Kidney (tissue), 14 donors: ENCODE results near the gene RAB11FIP3. TPM values are rescaled to one million over a fixed set of nuclear protein-coding genes. Genes with fewer than 3 reads are reported as not detected.

Experiments
- DNase-seq, 5 donors: peaks; one replicate each; pipeline ENCODE4 v3.0.0-alpha.2; 2013 to 2020
- FAIRE-seq: peaks from 2 replicates; lab custom pipeline; 2012; peaks lifted over from hg19 to GRCh38; lab: Jason Lieb, UNC
- H3K27ac ChIP-seq, 2 donors: one replicate each; pipeline ENCODE4 v1.7.0; 2013; ENCODE audit warnings: low read depth in 2 of 2, low read length in 2 of 2, inconsistent platforms in 1 of 2
- H3K27me3 ChIP-seq: one replicate; pipeline ENCODE4 v1.7.1; 2013; ENCODE audit warnings: low read length, inconsistent platforms; ENCODE audit not compliant: control insufficient read depth, insufficient read depth
- H3K36me3 ChIP-seq, 3 donors: one replicate each; pipeline versions ENCODE4 v1.7.0 to v1.7.1; 2013; ENCODE audit warnings: low read length in 3 of 3, control low read depth in 1 of 3, inconsistent platforms in 1 of 3; ENCODE audit not compliant: insufficient read depth in 3 of 3, control insufficient read depth in 2 of 3
- H3K4me1 ChIP-seq, 3 donors: one replicate each; pipeline versions ENCODE4 v1.7.0 to v1.7.1; 2013; ENCODE audit warnings: low read length in 3 of 3, inconsistent platforms in 1 of 3, low read depth in 1 of 3; ENCODE audit not compliant: control insufficient read depth in 2 of 3, insufficient read depth in 2 of 3
- H3K4me3 ChIP-seq, 3 donors: one replicate each; pipeline versions ENCODE4 v1.7.0 to v1.8.1; 2013; ENCODE audit warnings: low read length in 3 of 3, control low read depth in 1 of 3, inconsistent platforms in 1 of 3
- H3K9ac ChIP-seq, 3 donors: one replicate each; pipeline versions ENCODE4 v1.7.0 to v1.7.1; 2013; ENCODE audit warnings: low read length in 3 of 3, control low read depth in 1 of 3, inconsistent platforms in 1 of 3
- H3K9me3 ChIP-seq, 3 donors: one replicate each; pipeline versions ENCODE4 v1.7.0 to v1.7.1; 2013; ENCODE audit warnings: low read length in 3 of 3, control low read depth in 1 of 3, inconsistent platforms in 1 of 3; ENCODE audit not compliant: control insufficient read depth in 2 of 3, insufficient read depth in 1 of 3
- intact Hi-C: fragments of 100-400 bp; cut with DNase I; formaldehyde crosslinking; loops from one replicate; pipeline ENCODE4 v1.11.1; 2022
- polyA plus RNA-seq: library from polyadenylated mRNA; stranded (reverse); fragments of 350-450 nt; fragmentation: Illumina TruSeq; extraction: RNeasy Lipid Tissue Mini Kit (QIAGEN cat#74804); gene quantifications from one replicate; pipeline ENCODE4 v1.2.3, GENCODE V29; 2014; ENCODE audit warnings: low read depth, low replicate concordance; ENCODE audit not compliant: insufficient read depth
- total RNA-seq: library from RNA; stranded (reverse); fragmentation: NEBNext Ultra II Directional; extraction: Animal tissue kit (Norgen Biotek cat#: 25700); gene quantifications from one replicate; pipeline ENCODE4 v1.2.1, GENCODE V29; 2021
- TF ChIP-seq, protein P1 (sequence below): IDR thresholded peaks from 3 replicates; pipeline ENCODE4 v1.5.1; 2012; ENCODE audit warnings: mild to moderate bottlenecking, moderate library complexity, borderline replicate concordance; ENCODE audit not compliant: insufficient read depth; ENCODE audit errors: extremely low read depth
- donor health status: control.
- donor health status: control.
- donor health status: control.
- donor health status: control.
- donor health status: control.
- donor health status: DM: yes; HTN: yes; CAD: no.
- donor health status: Normal renal cell carcinoma (clear cell type).

The RAB11FIP3 gene
- total and polyA plus RNA-seq, 2 donors from 2014 or later, result 84.9 to 162 TPM

DNA sequence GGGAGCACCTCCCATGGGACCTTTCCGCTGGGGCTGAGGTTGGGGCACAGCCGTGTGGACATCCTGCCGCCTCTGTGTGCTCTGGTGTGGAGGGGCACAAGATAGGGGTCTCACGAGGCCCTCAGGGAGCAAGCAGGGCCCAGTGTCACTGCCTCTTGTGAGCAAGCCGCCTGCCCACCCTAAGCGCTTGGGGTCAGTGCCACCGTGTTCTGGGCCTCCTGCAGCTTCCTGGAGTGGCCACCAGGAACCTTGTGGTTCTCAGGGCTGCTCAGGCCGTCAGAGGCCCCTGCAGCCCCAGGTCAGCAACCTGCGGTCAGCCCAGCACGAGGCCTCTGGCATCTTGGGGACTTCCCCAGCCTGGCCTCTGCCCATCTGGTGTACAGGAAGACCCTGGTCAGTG, 88.5 kb downstream of the RAB11FIP3 start:
- FAIRE-seq (no peak), DNase-seq (no peak)
- TF ChIP-seq, protein P1, sequence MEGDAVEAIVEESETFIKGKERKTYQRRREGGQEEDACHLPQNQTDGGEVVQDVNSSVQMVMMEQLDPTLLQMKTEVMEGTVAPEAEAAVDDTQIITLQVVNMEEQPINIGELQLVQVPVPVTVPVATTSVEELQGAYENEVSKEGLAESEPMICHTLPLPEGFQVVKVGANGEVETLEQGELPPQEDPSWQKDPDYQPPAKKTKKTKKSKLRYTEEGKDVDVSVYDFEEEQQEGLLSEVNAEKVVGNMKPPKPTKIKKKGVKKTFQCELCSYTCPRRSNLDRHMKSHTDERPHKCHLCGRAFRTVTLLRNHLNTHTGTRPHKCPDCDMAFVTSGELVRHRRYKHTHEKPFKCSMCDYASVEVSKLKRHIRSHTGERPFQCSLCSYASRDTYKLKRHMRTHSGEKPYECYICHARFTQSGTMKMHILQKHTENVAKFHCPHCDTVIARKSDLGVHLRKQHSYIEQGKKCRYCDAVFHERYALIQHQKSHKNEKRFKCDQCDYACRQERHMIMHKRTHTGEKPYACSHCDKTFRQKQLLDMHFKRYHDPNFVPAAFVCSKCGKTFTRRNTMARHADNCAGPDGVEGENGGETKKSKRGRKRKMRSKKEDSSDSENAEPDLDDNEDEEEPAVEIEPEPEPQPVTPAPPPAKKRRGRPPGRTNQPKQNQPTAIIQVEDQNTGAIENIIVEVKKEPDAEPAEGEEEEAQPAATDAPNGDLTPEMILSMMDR, result no peak
- Histone ChIP-seq H3K4me3 (no peak overlapping the region), H3K27ac (no peak overlapping the region), H3K27me3 (no peaks in the 10 kb centered on the region), H3K4me1 (no peaks in the 10 kb centered on the region), H3K9ac (no peak overlapping the region), H3K9me3 (no peaks in the 10 kb centered on the region), H3K36me3 (peaks cover 2 to 27% (median 14%) of the 10 kb centered on the region in 3 donors)
- intact Hi-C loops, result no loop called here

DNA sequence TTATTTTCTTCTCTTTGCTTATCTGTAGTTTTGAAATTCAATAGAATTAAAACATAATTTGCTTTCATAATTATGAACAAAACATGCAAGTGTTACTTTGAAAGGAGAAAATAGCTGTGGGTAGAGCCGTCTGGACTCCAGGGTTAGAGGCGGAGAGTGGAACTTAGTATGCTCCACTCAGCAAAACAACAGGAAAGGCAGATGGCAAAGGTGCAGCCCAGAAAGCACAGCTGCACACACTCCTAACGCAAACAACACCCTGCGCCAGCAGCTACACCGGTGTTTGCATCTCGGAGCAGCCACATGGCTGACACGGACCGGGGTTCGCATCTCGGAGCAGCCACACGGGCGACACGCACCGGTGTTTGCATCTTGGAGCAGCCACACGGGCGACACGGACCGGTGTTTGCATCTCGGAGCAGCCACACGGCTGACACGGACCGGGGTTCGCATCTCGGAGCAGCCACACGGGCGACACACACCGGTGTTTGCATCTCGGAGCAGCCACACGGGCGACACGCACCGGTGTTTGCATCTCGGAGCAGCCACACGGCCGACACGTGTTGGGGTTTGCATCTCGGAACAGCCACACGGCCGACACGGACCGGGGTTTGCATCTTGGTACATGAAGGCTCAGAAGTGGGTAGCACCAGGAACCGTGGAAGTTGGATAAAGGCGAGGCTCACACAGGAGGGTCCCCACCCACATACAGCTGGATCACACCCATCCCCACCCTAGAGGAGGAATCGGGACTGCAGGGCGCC, 89.9 kb downstream of the RAB11FIP3 start:
- intact Hi-C loops, result no loop called here
- Histone ChIP-seq H3K4me3 (no peak overlapping the region), H3K27me3 (no peaks in the 10 kb centered on the region), H3K36me3 (peaks cover 2 to 39% (median 23%) of the 10 kb centered on the region in 3 donors), H3K4me1 (no peaks in the 10 kb centered on the region), H3K9me3 (no peaks in the 10 kb centered on the region), H3K27ac (no peak overlapping the region), H3K9ac (no peak overlapping the region)
- TF ChIP-seq, protein P1, result no peak
- FAIRE-seq, result no peak
- no peak for DNase-seq

DNA sequence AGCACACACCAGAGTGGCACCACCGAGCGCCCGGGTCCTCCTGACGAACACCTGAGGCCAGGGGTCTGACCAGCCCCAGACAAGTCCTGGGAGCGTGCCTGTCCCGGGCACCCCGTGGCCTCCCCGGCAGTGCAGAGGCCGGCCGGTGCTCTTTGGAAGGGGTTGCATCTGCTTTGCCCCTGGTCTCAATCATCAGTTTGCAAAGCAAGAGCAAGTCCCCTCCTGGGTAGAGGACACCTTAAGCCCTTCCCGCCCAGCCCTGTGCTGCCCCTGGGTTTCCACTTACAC, 90.4 kb downstream of the RAB11FIP3 start:
- TF ChIP-seq, protein P1, result no peak
- FAIRE-seq, result no peak
- no peak overlapping the region for H3K4me3 ChIP-seq
- H3K9ac ChIP-seq, result no peak overlapping the region
- H3K27ac ChIP-seq, result no peak overlapping the region
- peaks cover 2 to 42% (median 28%) of the 10 kb centered on the region in 3 donors for H3K36me3 ChIP-seq
- intact Hi-C loops, result no loop called here
- no peaks in the 10 kb centered on the region for H3K27me3 ChIP-seq
- no peak for DNase-seq
- no peaks in the 10 kb centered on the region for H3K4me1 ChIP-seq
- H3K9me3 ChIP-seq, result no peaks in the 10 kb centered on the region
